GM20000 (cell line): ENCODE measurements around the gene UBE2V1.

Experiments
- DNase-seq: peaks from one replicate; pipeline ENCODE4 v3.0.0; 2012; ENCODE audit warnings: low spot score
- TF ChIP-seq, protein P1 (sequence below): IDR thresholded peaks from 2 replicates; pipeline ENCODE4 v1.5.1; 2012; ENCODE audit warnings: mild to moderate bottlenecking, control low read depth; ENCODE audit errors: extremely low read depth, missing control alignments

UBE2V1 gene

DNA sequence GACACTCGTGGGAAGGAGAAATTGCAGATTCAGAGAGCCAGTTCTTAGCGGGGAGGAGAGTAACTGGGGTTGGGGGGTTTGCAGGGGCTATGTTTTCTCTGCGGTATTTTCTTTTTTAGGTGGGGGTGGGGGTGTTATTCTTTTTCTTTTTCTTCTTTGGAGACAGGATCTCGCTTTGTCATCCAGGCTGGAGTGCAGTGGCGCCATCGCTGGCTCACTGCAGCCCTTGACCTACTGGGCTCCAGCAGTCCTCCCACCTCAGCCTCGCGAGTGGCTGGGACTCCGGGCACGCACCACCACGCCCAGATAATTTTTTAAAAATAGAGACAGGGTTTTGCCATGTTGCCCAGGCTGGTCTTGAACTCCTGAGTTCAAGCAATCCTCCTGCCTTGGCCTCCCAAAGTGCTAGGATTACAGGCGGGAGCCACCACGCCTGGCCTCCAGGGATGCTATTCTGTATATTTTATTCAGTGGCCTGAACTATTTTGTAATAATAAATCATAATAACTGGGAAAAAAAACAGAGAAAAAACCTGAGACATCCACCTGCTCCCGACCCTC lies 57.3 kb downstream of the UBE2V1 start:
- DNase-seq = no peak
- TF ChIP-seq, protein P1, sequence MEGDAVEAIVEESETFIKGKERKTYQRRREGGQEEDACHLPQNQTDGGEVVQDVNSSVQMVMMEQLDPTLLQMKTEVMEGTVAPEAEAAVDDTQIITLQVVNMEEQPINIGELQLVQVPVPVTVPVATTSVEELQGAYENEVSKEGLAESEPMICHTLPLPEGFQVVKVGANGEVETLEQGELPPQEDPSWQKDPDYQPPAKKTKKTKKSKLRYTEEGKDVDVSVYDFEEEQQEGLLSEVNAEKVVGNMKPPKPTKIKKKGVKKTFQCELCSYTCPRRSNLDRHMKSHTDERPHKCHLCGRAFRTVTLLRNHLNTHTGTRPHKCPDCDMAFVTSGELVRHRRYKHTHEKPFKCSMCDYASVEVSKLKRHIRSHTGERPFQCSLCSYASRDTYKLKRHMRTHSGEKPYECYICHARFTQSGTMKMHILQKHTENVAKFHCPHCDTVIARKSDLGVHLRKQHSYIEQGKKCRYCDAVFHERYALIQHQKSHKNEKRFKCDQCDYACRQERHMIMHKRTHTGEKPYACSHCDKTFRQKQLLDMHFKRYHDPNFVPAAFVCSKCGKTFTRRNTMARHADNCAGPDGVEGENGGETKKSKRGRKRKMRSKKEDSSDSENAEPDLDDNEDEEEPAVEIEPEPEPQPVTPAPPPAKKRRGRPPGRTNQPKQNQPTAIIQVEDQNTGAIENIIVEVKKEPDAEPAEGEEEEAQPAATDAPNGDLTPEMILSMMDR = no peak

DNA sequence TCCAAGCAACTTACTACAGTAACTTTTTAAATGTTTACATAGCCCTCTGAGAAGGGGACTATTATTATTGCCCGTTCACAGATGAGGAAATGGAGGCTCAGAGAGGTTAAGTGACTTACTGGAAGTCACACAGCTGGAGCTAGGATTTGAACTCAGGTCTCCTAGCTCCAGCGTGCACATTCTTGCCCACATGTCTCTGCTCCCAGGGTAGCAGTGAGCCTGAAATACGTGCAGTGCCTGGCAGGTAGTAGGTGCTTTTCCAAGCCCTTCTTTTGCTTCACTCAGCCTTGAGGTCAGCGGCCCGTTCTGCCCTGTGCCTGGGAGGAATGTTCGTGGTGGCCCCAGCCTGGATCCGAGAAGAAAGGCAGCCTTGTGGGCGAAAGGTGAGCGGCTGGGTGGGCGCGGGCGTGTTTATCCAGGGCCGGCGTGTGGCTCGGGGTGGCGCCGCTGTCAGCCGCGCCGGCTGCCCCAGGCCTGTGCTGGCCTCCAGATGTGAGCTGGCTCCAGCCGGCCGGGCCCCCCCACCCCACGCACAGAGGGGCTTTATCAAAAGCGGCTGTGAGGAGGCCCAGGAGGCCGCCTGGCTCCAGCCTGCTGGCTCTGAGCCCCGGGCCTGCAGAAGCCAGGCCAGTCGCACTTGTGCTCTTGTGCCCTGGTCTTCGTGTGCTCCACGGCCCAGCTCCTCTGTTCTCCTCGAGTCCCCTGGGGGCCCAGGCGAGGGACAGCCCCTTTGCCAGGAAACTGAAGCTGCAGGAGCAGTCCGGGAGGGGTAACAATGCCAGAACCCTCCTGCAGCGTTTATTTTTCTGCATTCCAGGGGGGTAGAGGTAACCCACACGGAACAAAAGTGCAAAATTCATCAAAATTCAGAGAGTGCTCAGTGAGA lies 58.1 kb downstream of the UBE2V1 start:
- TF ChIP-seq, protein P1 = no peak
- no peak for DNase-seq

- DNase-seq = no peak
- TF ChIP-seq, protein P1 = no peak
Measured at GRCh38 chr20:50054231-50054547, 58.8 kb downstream of the UBE2V1 start.

- no peak for DNase-seq
- TF ChIP-seq, protein P1 = no peak
Measured at GRCh38 chr20:50053362-50054230, 59.4 kb downstream of the UBE2V1 start.

DNA sequence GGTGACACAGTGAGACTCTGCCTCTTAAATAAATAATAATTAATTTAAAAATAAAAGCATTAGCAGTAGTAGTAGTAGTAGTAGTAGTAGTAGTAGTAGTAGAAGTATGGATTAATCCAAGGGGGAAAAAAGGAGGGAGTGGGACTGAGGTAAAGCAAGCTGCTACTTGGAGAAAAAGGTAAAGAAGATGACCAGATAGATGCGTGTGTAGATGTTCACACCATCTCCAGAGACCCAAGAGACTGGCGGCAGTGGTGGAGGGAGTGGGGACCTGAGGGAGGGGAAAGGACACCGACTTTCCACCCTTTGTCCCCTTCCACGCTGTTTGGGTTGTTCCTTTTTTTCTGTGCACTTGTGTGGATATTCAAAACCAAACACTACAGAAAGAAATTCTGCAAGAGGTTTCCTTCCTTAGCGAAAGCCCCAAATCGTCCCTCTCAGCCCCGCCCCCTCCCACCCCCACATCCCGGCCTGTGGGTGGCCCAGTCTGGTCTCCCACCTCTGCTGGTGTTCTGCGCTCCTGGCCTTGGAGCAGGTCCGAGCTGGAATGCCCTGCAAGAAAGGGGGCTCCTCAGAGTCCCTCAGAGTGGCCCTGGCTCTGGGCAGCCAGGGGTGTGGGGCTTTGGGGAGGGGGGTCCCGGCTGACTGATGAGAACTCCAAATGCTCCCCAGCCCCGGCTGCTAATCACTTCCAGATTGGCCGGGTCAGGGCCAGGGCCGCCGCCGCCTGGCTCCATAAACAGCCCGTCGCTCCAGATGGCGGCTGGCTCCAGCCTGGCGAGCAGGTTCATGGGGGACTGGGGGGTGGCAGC lies 60.2 kb downstream of the UBE2V1 start:
- TF ChIP-seq, protein P1 = no peak
- no peak for DNase-seq

DNA sequence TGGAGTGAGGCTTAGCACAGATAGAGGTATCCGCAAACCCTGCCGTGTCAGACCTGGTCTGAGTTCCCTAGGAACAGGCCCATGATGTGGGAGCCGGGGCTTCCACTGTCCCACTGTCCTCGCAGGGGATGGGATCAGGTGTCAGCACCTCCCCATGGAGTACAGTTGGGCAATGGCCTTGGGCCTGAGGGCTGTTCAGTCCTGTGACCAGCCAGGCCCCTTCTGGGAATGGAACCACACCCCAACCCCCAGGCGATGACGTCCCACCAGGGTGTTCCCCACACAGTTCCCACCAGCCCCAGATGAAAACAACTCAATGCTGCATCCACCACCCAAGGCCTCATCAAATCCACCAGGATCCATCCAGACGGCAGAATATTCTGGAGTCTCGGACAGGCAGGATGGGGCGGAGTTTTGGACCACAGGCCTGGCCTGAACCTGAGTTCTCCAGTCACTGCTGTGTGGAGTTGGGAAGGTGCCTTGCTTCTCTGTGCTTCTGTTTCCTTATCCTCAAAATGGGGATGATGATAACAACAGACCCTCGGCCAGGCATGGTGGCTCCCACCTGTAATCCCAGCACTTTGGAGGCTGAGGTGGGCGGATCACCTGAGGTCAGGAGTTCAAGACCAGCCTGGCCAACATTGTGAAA lies 62.2 kb downstream of the UBE2V1 start:
- DNase-seq = no peak
- TF ChIP-seq, protein P1 = no peak
